GM18519 (cell line): ENCODE measurements around the gene PARD3.

Source experiments
- ATAC-seq: cut with Tn5 transposase; IDR thresholded peaks from one replicate; pipeline ENCODE4 v1.9.1; 2021; ENCODE audit warnings: mild to moderate bottlenecking, moderate library complexity; ENCODE audit not compliant: unreplicated experiment, low FRiP score

Gene PARD3

DNA sequence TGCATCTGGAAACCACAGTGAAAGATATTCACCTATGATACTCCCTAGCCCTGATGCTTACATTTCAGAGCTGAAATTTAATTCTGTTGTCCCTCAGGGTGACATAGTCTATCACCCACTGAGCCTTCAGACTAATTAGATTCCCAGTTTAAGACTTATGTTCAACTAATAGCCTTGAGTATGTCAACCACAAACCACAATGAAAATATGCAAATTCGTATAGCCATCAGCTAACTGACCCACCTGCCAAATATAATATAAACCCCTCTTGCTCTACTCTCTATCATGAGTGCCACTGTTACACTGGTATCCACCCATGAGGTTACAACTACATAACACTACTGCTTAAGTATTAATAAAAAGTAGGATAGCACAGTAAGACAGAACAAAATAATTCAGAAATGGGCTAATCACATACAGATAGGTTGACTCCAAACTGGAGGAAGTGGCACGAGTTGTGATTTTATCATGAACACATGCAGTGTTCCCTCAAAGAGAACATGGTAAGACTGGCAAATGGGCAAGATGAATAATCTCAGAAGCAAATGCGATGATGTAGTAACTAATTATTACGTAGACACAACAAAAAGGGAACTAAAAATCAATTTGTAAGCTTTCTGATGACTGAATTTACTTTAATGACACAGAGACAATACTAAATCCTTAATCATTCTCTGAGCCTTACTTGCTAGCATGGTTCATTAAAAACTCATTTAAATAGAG lies 290.6 kb downstream of the PARD3 start:
- no peak for ATAC-seq

- ATAC-seq, result no peak
These were observed 291.9 kb downstream of the PARD3 start for GRCh38 chr10:34523017-34523767.

GRCh38 chr10:34522546-34522945 lies 292.6 kb downstream of the PARD3 start:
- ATAC-seq, result peak; percentile 50

- no peak for ATAC-seq
These were observed 294.6 kb downstream of the PARD3 start for GRCh38 chr10:34520510-34520909.

- no peak for ATAC-seq
These were observed 295.0 kb downstream of the PARD3 start for GRCh38 chr10:34520084-34520483.

GRCh38 chr10:34514290-34514689 lies 300.8 kb downstream of the PARD3 start:
- no peak for ATAC-seq

DNA sequence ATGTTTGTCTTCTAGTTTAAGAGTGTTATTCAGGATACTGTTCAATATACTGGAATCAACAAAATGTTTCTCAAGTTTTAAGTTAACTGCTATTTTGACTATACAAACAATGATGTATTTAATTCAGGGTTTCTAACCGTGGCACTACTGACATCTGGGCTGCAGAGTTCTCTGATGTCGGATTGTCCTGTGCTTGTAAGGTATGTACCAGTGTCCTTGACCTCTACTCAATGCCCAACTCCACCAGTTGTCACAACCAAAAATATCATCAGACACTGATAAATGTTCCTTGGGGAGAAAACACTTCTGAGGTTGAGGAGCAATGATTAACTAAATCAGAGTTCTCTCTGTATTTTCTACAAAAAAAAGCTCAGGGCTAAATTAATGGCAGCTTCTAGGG lies 301.5 kb downstream of the PARD3 start:
- ATAC-seq, result no peak

DNA sequence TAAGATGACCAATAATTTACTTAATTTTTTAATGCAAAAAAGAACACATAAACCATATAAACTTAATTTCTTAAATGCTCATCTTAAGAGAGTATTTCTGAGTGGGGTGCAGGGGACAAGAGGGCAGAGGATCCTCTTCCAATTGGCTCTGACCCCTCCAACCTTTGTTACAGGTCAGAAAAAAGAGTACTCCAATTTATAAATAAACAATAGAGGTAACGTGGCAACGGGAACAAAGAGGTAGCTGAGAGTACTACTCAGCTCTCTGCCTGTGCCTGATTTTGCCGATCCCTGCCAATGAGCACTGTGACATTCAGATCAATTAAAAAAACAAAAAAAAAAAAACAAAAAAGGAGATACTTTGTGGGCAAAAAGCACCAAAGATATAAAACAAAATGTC lies 307.9 kb downstream of the PARD3 start:
- ATAC-seq, result no peak

DNA sequence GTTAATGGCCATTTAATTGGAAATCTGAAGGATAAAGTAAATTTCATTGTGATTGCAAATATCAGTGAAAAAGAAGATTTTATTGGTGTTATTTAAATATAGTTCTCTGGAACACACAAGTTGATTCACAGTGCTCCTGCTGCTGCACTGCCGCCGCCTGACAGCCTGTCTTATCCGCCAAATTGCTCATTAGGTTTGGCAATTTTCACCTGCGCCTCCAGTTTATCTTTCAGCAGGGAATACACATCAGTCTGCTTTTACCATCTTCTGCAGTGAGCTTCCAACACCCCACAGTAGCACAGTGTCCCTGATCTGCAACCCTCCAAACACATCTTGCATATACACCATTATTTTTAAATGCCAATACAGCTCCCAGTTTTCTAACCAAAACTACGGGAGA lies 308.3 kb downstream of the PARD3 start:
- ATAC-seq, result no peak

- ATAC-seq, result no peak
These were observed 309.8 kb downstream of the PARD3 start for GRCh38 chr10:34505338-34505737.

DNA sequence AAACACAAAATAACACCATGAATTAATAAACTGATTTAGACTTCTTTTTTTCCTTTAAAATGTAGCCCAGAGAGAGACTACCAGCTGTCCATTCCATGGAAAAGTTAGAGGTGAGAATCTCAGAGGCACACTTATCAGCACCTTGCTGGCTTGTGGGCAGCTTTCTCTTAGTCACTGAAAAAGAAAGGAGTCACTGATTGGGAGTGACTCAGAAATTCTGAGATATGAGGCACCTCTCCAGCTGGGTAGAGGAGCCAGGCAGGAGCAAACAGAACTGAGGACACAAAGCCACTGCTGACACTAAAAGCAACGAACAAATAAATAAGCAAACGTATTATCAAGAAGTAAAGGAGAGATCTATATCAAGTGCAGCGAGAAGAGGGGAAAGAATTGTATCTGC lies 310.6 kb downstream of the PARD3 start:
- no peak for ATAC-seq

DNA sequence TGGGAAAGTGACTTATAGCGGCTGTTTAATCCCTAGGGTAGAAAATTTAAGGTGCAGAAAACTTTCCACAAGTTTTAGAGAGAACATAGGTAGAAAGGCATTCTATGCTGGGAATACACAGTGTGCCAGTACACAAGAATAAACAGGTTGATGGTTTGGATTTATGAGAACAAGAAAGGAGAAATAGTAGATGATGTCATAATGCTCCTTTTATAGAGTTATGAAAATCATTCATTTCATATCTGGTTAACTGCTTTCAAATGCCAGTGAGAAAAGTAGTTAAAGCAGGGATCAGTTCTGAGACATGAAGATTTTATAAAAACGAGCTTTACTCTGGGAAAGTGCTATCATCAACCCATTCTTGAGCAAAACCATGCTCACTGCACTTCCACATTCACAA lies 311.4 kb downstream of the PARD3 start:
- ATAC-seq, result no peak

GRCh38 chr10:34499612-34500279 lies 315.4 kb downstream of the PARD3 start:
- ATAC-seq, result no peak

DNA sequence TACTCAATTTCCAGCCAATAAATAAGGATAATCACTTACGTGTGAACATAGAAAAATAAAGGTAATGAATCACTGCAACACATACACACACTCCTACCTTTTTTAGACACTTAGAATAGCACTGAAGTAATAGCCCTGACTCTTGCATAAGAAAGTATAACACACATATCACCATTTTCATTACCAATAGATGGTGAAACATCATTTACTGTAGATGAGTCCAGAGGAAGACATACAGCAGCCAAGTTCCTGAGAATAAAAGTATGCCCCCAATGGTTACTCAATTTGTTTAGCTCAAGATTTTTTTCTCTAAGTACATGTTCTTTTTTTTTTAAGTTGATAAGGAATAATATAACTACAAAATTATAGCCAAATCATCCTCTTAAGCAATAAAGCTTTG lies 316.3 kb downstream of the PARD3 start:
- no peak for ATAC-seq

DNA sequence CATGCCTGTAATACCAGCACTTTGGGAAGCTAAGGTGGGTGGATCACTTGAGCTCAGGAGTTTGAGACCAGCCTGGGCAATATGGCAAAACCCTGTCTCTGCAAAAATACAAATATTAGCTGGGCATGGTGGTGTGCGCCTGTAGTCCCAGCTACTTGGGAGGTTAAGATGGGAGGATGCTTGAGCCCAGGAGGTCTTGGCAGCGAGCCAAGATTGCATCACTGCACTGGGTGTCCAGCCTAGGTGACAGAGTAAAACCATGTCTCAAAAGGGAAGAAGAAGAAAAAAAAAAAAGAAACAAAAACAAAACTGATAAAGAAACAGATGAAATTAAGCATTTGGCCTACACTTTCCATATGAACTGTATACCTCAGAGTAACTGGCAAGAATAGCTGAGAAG lies 319.2 kb downstream of the PARD3 start:
- no peak for ATAC-seq

DNA sequence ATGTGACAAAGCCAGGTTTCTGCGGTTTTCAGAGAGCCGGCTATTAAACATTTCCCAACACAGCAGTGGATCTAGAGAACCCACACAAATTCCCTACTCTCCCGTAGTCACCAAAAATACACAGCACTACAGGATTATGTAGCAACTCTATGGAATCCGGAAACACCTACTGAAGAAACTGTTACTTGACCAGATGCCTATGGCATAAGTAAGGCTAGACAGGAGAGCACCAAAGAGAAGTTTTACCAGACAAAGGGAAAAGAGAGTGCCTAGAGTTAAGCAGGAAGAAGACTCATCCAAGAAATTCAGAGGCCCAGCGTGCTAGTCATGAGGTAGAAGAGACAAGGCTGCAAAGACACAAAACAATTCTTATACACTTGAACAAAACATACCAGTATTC lies 321.1 kb downstream of the PARD3 start:
- no peak for ATAC-seq

DNA sequence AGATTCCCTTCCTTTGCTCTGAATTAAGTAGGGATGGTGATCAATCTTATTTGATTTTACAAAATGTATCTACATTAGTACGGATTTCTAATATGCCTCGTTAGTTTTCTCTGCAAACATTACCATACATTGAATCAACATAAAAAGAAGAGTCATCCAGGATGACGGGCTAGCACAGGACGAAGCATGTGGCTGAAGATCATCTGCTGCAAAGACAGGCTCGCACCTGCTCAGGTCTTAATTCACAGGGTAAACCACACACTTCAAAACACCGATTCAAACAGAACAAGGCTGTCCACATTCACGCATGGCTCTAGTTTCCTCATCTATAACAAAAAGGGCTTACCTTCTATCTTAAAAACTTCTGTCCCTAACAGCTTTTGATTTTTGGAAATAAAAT lies 323.0 kb downstream of the PARD3 start:
- no peak for ATAC-seq

GRCh38 chr10:34491678-34492077 lies 323.4 kb downstream of the PARD3 start:
- ATAC-seq, result no peak

DNA sequence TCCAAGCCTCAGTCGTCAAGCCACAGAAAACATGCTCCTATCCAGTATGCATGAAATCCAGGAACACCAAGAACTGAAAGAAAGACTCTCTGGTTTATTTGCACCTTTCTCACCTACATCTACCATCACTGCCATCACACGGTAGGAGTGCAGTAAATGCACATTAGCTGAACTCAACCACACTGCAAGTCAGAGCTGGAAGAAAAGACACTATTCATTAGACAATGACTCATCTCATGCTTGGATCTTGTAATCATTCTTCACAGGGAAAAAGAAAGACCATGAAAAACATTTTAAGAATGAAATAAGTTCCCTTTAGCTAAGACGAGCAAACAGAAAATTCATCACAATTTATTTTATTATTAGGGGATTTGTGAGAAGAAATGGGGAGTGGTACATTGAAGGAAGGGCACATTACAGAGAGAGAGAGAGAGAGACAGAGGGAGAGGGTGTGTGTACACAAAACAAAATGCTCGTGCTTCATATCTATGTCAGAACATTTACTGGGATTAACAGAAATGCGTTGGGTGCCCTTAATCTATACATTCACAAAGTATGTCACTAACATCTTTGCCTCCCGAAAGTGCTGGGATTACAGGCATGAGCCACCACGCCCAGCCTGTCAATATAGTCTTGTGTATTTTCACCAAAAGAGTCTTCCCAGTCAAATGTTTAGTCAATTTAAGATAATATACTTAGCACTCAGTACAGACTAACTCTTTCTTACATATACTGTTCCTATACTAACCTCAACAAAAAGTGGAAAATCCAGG lies 324.9 kb downstream of the PARD3 start:
- no peak for ATAC-seq

DNA sequence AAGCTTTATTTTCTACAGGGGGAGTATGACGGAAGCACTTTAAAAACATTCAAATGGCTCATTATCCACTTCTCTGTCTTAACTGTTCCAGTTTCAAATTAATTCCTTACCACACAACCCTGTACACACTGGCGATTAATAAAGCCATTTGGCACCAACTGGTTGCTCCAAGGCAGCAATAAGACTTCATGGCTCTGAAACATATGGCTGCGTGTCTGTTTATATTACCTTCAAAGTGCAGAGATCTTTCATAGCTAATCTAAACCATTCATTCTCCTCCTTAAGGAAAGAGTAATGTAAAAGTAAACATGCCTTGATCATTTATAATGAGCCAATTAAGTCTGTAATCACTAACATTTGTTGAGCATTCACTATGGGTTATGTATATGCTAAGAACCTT lies 325.7 kb downstream of the PARD3 start:
- no peak for ATAC-seq
